HepG2 (cell line): ENCODE data around the gene TRPV2. TPM values are rescaled to one million over a fixed set of nuclear protein-coding genes. Genes with fewer than 3 reads are reported as not detected.
A peak's percentile ranks its signal among the peaks of the same experiment; 100 is the strongest.

Experiments
- AGO2 ChIP-seq: fragments of 200-400 bp; formaldehyde crosslinking; optimal IDR thresholded peaks from 2 replicates; pipeline ENCODE3; 2017; ENCODE audit warnings: mild to moderate bottlenecking, low read depth, low read length, moderate library complexity
- ARNT2 ChIP-seq: sonication (generic); formaldehyde crosslinking; IDR thresholded peaks from 2 replicates; pipeline ENCODE4 v1.8.0; 2022; ENCODE audit warnings: mild to moderate bottlenecking, low read depth, missing genetic modification reagents, moderate library complexity
- FOXM1 ChIP-seq: sonication (generic); formaldehyde crosslinking; IDR thresholded peaks from 2 replicates; pipeline ENCODE4 v1.5.0; 2020; ENCODE audit warnings: missing genetic modification reagents
- HMG20B ChIP-seq: conservative IDR thresholded peaks from 2 replicates; pipeline ENCODE4 v1.6.1; 2016; ENCODE audit warnings: missing genetic modification reagents, missing compliant biosample characterization
- HNRNPLL ChIP-seq: fragments of 200-400 bp; formaldehyde crosslinking; IDR thresholded peaks from 2 replicates; pipeline ENCODE4 v1.6.1; 2017; ENCODE audit warnings: mild to moderate bottlenecking, low read depth, low read length; ENCODE audit not compliant: poor library complexity, severe bottlenecking
- MED13 ChIP-seq: sonication (generic); formaldehyde crosslinking; IDR thresholded peaks from 2 replicates; pipeline ENCODE4 v1.5.0; 2020; ENCODE audit warnings: missing genetic modification reagents
- RELA ChIP-seq: sonication (generic); formaldehyde crosslinking; IDR thresholded peaks from 2 replicates; pipeline ENCODE4 v1.4.0; 2020; ENCODE audit warnings: missing genetic modification reagents
- SKI ChIP-seq: fragments of 450-650 bp; IDR thresholded peaks from one replicate; pipeline ENCODE4 v1.6.1; 2018; ENCODE audit warnings: mild to moderate bottlenecking; ENCODE audit not compliant: partially characterized antibody
- SMAD9 ChIP-seq: sonication (generic); formaldehyde crosslinking; IDR thresholded peaks from 2 replicates; pipeline ENCODE4 v1.5.1; 2020; ENCODE audit warnings: mild to moderate bottlenecking, missing genetic modification reagents
- SNAI1 ChIP-seq: sonication (generic); formaldehyde crosslinking; IDR thresholded peaks from 2 replicates; pipeline ENCODE4 v1.5.0; 2020; ENCODE audit warnings: mild to moderate bottlenecking, missing genetic modification reagents, borderline replicate concordance
- SNAPC2 ChIP-seq: sonication (generic); formaldehyde crosslinking; IDR thresholded peaks from 2 replicates; pipeline ENCODE4 v1.8.1; 2022; ENCODE audit warnings: mild to moderate bottlenecking, missing genetic modification reagents
- SSRP1 ChIP-seq: IDR thresholded peaks from 2 replicates; pipeline ENCODE4 v1.6.1; 2016; ENCODE audit warnings: control low read depth
- TAF15 ChIP-seq: fragments of 200-400 bp; formaldehyde crosslinking; IDR thresholded peaks from one replicate; pipeline ENCODE4 v1.6.1; 2018; ENCODE audit warnings: mild to moderate bottlenecking, low read depth, low read length; ENCODE audit not compliant: poor library complexity, severe bottlenecking
- TCF7 ChIP-seq: sonication (generic); IDR thresholded peaks from 2 replicates; pipeline ENCODE4 v1.6.1; 2016; ENCODE audit warnings: antibody characterized with exemption, low read depth
- TGIF2 ChIP-seq: IDR thresholded peaks from 2 replicates; pipeline ENCODE4 v1.6.1; 2016; ENCODE audit warnings: control low read depth, missing compliant biosample characterization
- XBP1 ChIP-seq: sonication (generic); formaldehyde crosslinking; IDR thresholded peaks from 2 replicates; pipeline ENCODE4 v1.5.0; 2020; ENCODE audit warnings: missing genetic modification reagents
- YY1 ChIP-seq: IDR thresholded peaks from 2 replicates; pipeline ENCODE4 v1.6.1; 2011; ENCODE audit warnings: low read length, low read depth, moderate library complexity, mild to moderate bottlenecking; ENCODE audit not compliant: insufficient read depth, insufficient replicate concordance
- ZMAT5 ChIP-seq: sonication (generic); formaldehyde crosslinking; IDR thresholded peaks from 2 replicates; pipeline ENCODE4 v1.5.0; 2020; ENCODE audit warnings: mild to moderate bottlenecking, low read depth, missing genetic modification reagents, borderline replicate concordance
- ZNF12 ChIP-seq: sonication (generic); formaldehyde crosslinking; IDR thresholded peaks from 2 replicates; pipeline ENCODE4 v1.5.0; 2020; ENCODE audit warnings: missing genetic modification reagents
- ZNF138 ChIP-seq: sonication (generic); formaldehyde crosslinking; IDR thresholded peaks from 2 replicates; pipeline ENCODE4 v1.5.0; 2020; ENCODE audit warnings: mild to moderate bottlenecking, low read depth, missing genetic modification reagents
- ZNF264 ChIP-seq: sonication (generic); formaldehyde crosslinking; IDR thresholded peaks from 2 replicates; pipeline ENCODE4 v1.4.0; 2020; ENCODE audit warnings: missing genetic modification reagents
- ZNF30 ChIP-seq: sonication (generic); formaldehyde crosslinking; IDR thresholded peaks from 2 replicates; pipeline ENCODE4 v1.5.0; 2020; ENCODE audit warnings: mild to moderate bottlenecking, missing genetic modification reagents
- ZNF343 ChIP-seq: sonication (generic); formaldehyde crosslinking; IDR thresholded peaks from 2 replicates; pipeline ENCODE4 v1.4.0; 2020; ENCODE audit warnings: mild to moderate bottlenecking, missing genetic modification reagents
- ZNF367 ChIP-seq: sonication (generic); formaldehyde crosslinking; IDR thresholded peaks from 2 replicates; pipeline ENCODE4 v1.4.0; 2020; ENCODE audit warnings: missing genetic modification reagents, borderline replicate concordance
- ZNF597 ChIP-seq: sonication (generic); formaldehyde crosslinking; IDR thresholded peaks from 2 replicates; pipeline ENCODE4 v1.5.0; 2020; ENCODE audit warnings: missing genetic modification reagents
- ZNF598 ChIP-seq: sonication (generic); formaldehyde crosslinking; IDR thresholded peaks from 2 replicates; pipeline ENCODE4 v1.5.1; 2020; ENCODE audit warnings: mild to moderate bottlenecking, missing genetic modification reagents, borderline replicate concordance
- ZNF724P ChIP-seq: sonication (generic); formaldehyde crosslinking; IDR thresholded peaks from 2 replicates; pipeline ENCODE4 v1.8.0; 2022; ENCODE audit warnings: missing genetic modification reagents, borderline replicate concordance
- ZNF784 ChIP-seq: sonication (generic); formaldehyde crosslinking; IDR thresholded peaks from 2 replicates; pipeline ENCODE4 v1.5.1; 2020; ENCODE audit warnings: missing genetic modification reagents, mild to moderate bottlenecking, borderline replicate concordance
- ZSCAN12 ChIP-seq: sonication (generic); formaldehyde crosslinking; IDR thresholded peaks from 2 replicates; pipeline ENCODE4 v1.9.0; 2021; ENCODE audit warnings: mild to moderate bottlenecking, missing genetic modification reagents
- ZSCAN31 ChIP-seq: sonication (generic); formaldehyde crosslinking; IDR thresholded peaks from 2 replicates; pipeline ENCODE4 v1.5.0; 2020; ENCODE audit warnings: low read depth, mild to moderate bottlenecking, missing genetic modification reagents
- polyA plus RNA-seq, 8 experiments: library from polyadenylated mRNA; depleted of rRNA in 3 of 8; stranded (reverse) in 7 of 8; unstranded in 1 of 8; fragments of >200 nt; fragmentation: Illumina TruSeq in 4 of 8; extraction: Trizol in 4 of 8; gene quantifications; 2 replicates each; pipeline versions ENCODE4 v1.2.1 to v1.2.3, GENCODE V29; 2011 to 2016; ENCODE audit warnings: low read depth in 4 of 8, missing spikeins in 1 of 8, mixed read lengths in 1 of 8; ENCODE audit not compliant: insufficient read depth in 1 of 8
- total RNA-seq, 5 experiments: library from RNA; depleted of rRNA; stranded (reverse); fragments of >200 nt; fragmentation: Illumina TruSeq; extraction: Trizol; gene quantifications; 2 replicates each; pipeline ENCODE4 v1.2.3, GENCODE V29; 2016; ENCODE audit warnings: low read depth in 1 of 5

TRPV2 gene
- total and polyA plus RNA-seq, 2 of the 13 experiments (the other 11 are each of a cell fraction or from before 2014, with no cell fraction given) = 13.6 to 21.3 TPM

GRCh38 chr17:16380640-16381495 lies 34.5 kb upstream of the TRPV2 start, which contains the start of gene UBB (continued):
- TF ChIP-seq SNAI1 (CRISPR knock-in tag) (no peak), ZNF597 (CRISPR knock-in tag) (no peak), ZSCAN12 (0 out of 2 replicates have a peak, but pooled peaks have one; percentile 82), AGO2 (peak; percentile 70), ZMAT5 (CRISPR knock-in tag) (no peak), XBP1 (CRISPR knock-in tag) (0 out of 2 replicates have a peak, but pooled peaks have one; percentile 35), SSRP1 (no peak), RELA (CRISPR knock-in tag) (no peak), ZNF264 (CRISPR knock-in tag) (no peak), ZNF784 (CRISPR knock-in tag) (no peak; the same call in 1 of the 2 replicates), HMG20B (no peak), ZNF138 (CRISPR knock-in tag) (peak; percentile 85; the same call in 1 of the 2 replicates), ARNT2 (CRISPR knock-in tag) (peak; percentile 74; the same call in 1 of the 2 replicates), MED13 (CRISPR knock-in tag) (0 out of 2 replicates have a peak, but pooled peaks have one; percentile 32), SMAD9 (no peak), ZNF12 (no peak), ZNF30 (CRISPR knock-in tag) (0 out of 2 replicates have a peak, but pooled peaks have one; percentile 28), TGIF2 (CRISPR knock-in tag) (no peak), SNAPC2 (CRISPR knock-in tag) (no peak), ZNF343 (CRISPR knock-in tag) (peak; percentile 76; the same call in 1 of the 2 replicates), FOXM1 (CRISPR knock-in tag) (no peak), SKI (peak; percentile 88), ZNF598 (CRISPR knock-in tag) (no peak), YY1 (peak; percentile 16), TCF7 (peak; percentile 37; the same call in 1 of the 2 replicates), TAF15 (peak; percentile 42), ZNF367 (CRISPR knock-in tag) (no peak; the same call in 1 of the 2 replicates), ZSCAN31 (CRISPR knock-in tag) (peak; percentile 67), ZNF724P (CRISPR knock-in tag) (0 out of 2 replicates have a peak, but pooled peaks have one; percentile 48), HNRNPLL (peak; percentile 65)
